Stimulated activated CD4-positive, alpha-beta T cell treated with anti-CD3 and anti-CD28 coated beads, Interleukin-4, amount 100 ng/mL, for 4 hours (primary cell): Measurements from ENCODE around the gene GPR39.

Experiments
- DNase-seq, 2 experiments: peaks; one replicate each; pipeline ENCODE4 v3.0.0-alpha.2; 2020

Gene GPR39

GRCh38 chr2:132681766-132682165, 265.2 kb downstream of the GPR39 start:
- no peak for DNase-seq

GRCh38 chr2:132690664-132691303, 274.2 kb downstream of the GPR39 start:
- DNase-seq, result no peak

- DNase-seq, result no peak
Measured at GRCh38 chr2:132691556-132691955, 275.0 kb downstream of the GPR39 start.

GRCh38 chr2:132692816-132693215, 276.2 kb downstream of the GPR39 start:
- DNase-seq, result no peak
